Measurements from ENCODE around the gene ZDHHC24.

- TF ChIP-seq CTCF (conservative IDR thresholded peaks at IDR 0.05; ENCODE audit: low read length) = no peak
- no peak for TF ChIP-seq EZH2phosphoT487 (IDR thresholded peaks at IDR 0.05; ENCODE audit: borderline replicate concordance)
Observed at GRCh38 chr11:66539170-66539869, 6.5 kb downstream of the ZDHHC24 start.

Measured in Loucy (cell line).